Keratinocyte (primary cell): Measurements from ENCODE around the gene TCP11L1.

ENCODE experiments used
- CTCF ChIP-seq, 3 experiments: IDR thresholded peaks in 1 of 3; conservative IDR thresholded peaks in 1 of 3; optimal IDR thresholded peaks in 1 of 3; 2 replicates in 2 of 3; 3 replicates in 1 of 3; pipeline versions ENCODE3 to v1.5.1; 2011; ENCODE audit warnings: low read length in 3 of 3, mild to moderate bottlenecking in 3 of 3, moderate library complexity in 2 of 3, control low read depth in 1 of 3, inconsistent platforms in 1 of 3; ENCODE audit not compliant: insufficient read depth in 2 of 3; ENCODE audit errors: extremely low read depth in 1 of 3
- EZH2 ChIP-seq: IDR thresholded peaks from one replicate; pipeline ENCODE4 v1.6.1; 2012; ENCODE audit warnings: inconsistent platforms, mild to moderate bottlenecking, low read length, moderate library complexity

- TF ChIP-seq CTCF (optimal IDR thresholded peaks at IDR 0.05 in 1 of 3, IDR thresholded peaks at IDR 0.05 in 1 of 3, conservative IDR thresholded peaks at IDR 0.05 in 1 of 3; ENCODE audit: extremely low read depth in 1 of 3, insufficient read depth in 2 of 3, low read length in 3 of 3) (no peak), EZH2 (no peak)
These were observed 20.5 kb upstream of the TCP11L1 start for GRCh38 chr11:33018840-33019239.
